NCI-H748 (cell line): ENCODE measurements around the gene PGM5.

Source experiments
- DNase-seq: peaks from one replicate; lab custom pipeline; 2025; ENCODE audit not compliant: unreplicated experiment; lab: John Stamatoyannopoulos, UW

PGM5 gene

DNA sequence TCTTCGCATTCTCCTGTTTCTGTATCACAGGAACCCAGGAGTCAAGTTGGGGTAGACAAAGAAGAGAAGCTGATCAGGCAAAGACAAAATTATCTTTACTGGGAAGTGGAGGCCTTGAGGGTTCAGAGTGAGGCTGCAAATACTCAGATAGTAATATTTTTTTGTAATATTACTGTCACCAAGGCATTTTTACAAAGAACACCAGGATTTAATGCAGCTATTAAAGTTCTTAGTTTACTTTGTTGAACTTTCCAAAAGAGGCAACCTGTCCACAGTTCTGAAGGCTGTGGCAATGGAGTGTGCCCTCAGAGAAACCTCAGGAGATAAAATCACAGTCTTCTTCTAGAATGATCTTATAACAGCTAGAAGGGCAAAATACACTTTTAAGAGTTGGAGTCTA is 74.9 kb downstream of the PGM5 start:
- no peak for DNase-seq

DNA sequence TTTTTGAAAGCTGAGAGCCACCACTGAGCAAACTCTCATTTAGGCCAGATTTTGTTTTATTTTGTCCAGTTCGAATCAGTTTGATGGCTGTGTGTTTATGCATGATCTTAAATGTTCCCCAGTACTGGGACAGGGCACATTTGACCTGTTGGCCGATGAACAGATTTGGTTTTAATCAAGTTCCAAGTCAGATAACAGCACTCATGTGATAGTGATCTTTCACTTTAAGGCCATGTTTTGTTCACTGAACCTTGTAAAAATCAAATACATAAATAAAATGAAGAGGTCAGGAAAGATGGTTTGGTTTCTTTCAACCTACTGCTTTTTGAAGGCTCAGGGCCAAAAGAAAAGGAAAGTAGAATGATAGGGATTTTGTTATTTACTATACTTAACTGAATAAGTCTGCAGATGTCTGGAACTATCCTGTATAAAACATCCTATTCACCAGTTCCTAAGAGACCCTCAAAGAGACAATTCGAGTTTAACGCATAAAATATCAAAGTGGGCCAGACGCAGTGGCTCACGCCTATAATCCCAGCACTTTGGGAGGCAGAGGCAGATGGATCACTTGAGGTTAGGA is 77.2 kb downstream of the PGM5 start:
- no peak for DNase-seq

DNA sequence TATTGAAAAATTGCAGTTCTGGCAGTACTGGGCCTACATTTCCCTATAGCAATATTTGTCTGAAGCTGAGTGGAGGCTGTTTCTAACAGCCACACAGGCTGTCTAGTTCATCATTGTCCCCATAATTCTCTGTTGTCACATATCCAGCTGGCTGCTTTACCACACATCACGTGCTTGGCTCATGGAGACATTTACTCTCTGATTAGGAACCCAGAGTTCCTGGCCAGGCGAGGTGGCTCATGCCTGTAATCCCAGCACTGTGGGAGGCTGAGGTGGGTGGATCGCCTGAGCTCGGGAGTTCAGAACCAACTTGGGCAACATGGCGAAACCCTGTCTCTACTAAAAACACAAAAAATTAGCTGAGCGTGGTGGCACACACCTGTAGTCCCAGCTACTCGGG is 81.4 kb downstream of the PGM5 start:
- DNase-seq: no peak

DNA sequence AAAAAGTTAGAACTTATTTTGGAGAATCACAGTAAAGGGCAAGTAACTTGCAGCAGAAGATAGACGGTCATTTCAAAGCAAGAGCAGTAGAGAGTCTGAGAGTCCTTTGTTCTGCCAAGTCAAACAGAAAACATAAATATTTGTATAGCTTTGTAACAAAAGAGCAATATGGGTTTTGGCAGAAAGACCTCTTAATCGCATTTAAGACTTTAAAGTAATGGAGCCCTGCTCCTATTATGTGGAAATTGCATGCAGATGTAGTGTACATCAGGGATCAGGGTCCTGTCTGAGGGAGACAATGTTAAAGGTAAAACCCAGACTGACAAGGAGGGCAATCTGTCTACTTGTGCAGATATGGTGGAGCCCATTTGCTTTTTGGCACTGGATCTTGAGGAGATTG is 87.2 kb downstream of the PGM5 start:
- DNase-seq: peak; percentile 40

DNA sequence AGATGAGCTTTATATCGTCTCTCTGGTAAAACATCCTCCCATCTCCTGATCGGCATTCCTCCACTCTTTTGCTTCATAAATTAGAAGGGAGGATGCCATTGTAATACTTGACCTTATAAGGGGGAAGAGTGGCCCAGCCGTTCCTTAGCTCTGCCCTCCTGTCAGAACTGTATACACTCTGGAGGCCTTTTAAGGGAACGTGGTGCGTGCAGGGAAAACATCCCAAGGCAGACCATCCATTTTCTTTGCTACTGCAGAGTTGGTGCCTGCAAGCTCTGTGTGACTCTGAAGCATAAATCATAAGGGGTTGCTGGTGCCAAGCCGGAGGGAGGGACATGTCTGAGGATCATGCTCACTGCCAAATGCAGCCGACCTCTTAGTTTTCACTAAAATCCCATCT is 90.4 kb downstream of the PGM5 start:
- no peak for DNase-seq

DNA sequence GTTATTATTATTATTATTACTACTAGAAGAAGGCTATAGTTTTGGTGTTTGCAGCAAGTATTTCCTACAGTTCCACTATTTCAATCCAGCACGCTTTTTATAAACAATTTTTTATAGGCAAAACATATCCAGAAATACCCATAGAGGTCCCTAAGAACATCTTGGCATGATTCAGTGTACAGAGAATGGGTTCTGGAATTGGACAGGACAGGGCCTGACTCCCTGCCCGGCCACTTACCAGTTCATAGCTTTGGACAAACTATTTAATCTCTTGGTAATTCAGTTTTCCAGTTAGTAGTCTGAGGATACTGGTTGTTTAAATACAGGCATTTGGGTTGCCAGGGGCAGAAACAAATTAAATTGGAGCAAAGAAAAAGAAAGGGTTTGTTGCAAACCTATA is 91.2 kb downstream of the PGM5 start:
- no peak for DNase-seq

DNA sequence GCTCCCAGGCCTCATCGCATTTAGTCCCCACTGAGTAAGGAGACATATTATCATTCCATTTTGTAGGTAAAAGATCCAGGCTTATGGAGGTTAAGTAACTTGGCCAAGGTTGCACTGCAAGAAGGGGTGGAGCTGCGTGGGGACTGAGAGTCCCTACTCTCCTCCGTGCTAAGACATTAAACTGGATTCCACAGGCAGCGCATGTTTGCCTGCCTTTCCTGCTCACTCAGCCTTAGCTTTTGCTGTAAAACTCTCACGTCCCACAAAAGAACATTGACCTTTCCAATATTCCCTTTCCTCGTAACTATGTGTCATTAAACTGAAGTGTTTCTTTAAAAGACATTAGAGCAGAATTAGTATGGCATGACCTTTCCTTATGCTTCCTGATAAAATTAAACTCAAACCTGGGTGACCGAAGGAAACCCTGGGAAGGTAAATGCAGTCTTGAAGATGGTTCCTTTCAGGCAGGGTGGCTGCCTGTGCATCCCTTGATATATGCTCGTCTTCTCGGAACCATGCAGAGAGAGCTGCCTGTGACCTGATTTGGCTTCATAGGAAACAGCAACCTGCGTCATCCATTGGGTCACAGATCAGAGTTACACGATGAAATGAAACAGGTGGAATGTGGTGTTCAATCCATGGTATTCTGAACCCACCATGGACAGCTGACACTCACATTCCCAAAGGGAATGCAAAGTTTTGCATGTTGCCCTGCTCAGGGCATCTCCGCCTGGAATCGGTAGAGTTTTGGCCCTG is 98.3 kb downstream of the PGM5 start:
- DNase-seq: no peak

DNA sequence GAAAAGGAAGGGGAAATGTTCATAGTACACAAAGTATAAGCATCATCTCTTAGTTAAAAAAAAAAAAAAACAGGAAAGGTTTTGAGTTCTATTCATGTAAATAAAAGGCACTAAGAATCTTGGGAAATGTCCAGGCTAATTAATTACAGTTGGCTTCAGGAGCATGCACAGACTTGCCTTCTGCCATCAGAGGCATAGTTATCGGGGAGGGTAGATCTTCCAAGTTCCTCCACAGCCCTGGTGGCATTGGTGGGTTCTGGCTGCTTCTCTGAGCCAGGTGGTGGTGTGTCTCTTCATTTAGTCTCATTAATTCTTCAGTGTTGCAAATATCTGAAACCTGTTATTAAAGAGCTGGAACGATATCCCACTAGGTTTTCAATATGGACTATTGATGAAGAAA is 99.0 kb downstream of the PGM5 start:
- no peak for DNase-seq

DNA sequence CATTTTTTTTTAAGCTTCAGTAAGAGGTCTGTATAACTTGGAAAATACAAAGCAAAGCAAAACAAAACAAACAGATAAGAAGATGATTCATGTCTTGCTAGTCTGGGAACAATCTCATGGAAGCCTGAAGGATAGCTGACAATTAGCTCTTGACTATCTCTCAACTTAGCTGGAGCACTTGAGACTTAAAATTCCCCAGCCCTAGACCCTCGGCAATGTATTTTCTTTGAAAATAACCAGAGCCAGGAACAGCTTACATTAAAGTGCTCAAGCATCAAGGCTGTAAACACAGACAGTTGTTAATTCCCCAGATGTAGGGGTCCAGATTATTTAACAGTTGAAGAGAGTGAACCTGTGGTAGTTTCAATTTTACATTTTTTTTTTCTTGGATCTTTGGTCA is 101.4 kb downstream of the PGM5 start:
- DNase-seq: no peak

DNA sequence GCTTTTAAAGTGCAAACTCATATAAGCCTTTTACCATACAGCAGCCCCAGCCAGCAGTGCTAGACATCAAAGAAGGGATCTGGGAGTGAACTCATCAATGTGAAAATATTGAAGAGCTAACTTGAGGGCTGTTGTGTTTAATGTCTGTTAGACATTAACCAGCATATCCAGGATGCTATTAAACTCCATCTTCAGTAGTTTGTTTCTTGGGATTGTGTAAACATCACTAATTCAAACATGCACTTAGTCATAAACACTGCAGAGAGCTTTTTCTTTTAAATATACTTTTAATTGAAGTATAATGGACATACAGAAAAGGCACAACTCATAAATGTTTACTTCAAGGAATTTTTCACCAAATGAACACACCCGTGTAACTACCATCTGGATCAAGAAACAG is 102.5 kb downstream of the PGM5 start:
- no peak for DNase-seq

DNA sequence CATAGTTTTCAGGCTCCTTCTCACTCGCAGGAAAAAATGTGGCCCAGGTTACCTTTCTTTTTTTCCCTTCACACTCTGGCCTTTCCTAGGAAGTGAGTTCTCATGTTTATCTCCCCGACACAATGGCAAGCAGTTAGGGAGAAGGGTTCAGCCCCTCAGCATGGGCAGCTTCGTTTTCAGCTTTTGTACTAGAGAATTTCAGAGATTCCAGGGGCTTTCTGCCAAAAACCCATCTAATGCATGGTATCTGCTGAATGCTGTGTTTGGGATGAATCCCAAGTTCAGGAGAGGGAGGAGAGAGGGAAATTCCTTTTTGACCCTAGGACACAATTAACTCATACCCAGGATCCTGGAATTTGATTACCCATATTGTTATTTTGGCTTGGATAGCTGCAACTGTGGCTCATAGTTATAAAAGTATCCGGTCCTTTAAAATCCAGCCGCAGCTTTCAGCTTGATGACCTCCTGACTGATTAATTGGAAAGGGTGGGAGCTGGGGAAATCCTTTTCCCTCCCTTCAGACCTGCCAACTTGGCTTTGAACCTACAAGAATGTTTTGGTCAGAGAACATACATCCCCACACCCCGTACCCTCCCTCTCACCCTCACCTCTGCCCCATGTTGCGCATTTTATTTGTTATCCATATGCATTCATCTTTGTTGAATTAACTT is 105.8 kb downstream of the PGM5 start:
- DNase-seq: no peak

DNA sequence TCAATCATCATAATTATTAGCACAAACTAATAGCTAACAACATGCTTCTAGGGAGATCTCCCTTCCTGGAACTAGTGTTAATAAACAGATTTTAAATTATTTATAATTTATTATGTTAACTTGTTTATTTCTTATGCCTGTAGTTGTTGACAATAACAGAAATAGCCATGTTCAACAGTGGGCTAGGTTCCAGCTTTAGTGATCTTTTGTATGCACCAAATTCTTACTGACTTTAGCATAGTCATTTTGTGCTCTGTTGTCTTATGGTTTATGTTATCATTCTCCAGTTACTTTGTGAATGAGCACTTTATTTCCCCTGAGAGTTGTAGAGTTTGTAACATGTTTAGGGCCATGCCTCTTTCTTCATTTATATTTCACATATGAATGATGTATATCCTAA is 113.7 kb downstream of the PGM5 start:
- DNase-seq: no peak

DNA sequence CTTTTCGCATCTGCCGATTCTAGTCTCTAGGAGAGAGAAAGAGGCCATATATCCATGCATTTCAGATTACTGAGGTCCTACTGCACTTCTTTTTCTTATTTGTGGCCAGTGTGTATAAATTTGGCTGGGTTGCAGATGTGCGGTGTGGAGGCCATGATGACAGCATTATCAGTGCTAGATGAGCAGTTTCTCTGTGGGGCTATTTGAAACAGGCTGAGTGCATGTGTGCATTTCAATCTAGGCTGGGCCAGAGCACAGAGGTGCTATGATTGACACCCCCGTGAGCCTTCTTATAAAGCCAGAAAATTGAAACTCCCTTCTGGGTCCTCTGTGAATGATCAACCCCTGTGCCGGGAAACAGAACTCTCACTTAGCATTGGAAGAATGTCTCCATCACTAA is 114.2 kb downstream of the PGM5 start:
- no peak for DNase-seq

DNA sequence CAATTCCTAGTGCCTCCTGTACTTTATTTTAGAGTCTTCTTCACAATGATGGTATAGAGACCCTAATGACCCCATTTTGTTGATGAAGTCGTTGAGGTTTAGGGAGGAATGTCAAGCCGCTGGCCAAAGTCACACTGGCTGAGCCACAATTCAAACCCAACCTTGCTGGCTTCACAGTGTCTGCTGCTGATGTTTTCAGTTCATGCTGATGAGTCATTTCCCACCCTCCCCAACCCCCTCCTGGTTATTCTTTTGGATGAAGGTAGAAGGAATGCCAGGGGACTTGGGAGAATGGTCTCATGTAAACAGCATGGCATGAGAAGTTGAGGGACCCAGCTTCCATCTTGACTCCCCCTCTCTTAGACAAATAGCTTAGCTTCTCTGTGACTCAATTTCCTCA is 115.7 kb downstream of the PGM5 start:
- no peak for DNase-seq

DNA sequence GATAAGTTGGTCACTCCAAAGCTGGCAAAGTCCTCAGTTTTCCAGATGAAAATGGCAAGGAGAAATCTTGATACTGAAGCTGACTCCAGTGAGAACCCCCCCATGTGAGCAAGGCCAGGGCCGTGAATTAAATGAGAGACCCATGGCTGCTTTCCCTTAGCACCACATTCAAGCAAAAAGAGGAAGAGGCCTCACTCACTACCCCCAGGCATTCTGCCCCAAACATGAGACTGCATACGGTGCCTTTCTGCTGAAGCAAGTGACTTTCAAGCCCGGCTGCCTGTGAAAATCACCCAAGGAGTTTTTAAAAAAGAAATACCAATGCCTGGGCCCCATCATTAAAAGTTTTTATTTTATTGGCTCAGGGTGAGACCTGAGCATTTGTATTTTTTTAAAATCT is 117.4 kb downstream of the PGM5 start:
- DNase-seq: no peak

DNA sequence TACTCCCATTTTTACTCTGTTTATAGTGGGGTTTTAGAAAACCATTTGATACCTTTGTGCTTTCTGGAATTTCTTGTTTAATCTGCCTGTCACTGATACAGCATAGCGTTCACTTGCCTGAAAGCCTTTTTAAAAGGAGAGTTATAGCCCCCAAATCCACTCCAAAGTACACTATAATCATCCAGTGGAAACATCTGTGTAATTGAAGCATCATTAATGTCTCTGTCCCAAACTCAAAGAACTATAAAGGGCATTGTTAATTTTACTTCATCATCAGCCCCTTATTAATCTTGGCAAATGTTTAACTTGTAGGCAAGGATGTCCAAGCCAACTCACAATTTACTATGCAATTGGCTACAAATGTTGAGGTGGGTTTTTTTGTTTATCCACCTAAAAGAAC is 120.0 kb downstream of the PGM5 start:
- DNase-seq: no peak

DNA sequence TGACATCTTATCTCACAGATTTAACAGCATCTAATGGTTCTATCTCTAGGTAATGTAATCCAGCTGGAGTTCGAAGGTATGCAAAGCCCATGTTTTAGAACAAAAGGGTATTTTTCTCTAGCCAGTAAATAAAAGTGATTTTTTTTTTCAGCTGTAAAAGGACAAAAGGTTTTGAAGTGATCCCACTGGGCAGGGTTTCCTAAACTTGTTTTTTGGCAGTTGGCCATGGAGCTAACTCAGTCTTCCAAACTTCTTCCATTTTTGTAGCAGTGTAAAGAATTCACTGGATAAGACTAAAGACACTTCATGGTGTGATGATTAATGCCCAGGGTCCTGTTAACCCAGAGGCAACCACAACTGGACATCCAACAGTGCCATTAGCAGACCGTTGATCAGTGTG is 120.4 kb downstream of the PGM5 start:
- DNase-seq: no peak

DNA sequence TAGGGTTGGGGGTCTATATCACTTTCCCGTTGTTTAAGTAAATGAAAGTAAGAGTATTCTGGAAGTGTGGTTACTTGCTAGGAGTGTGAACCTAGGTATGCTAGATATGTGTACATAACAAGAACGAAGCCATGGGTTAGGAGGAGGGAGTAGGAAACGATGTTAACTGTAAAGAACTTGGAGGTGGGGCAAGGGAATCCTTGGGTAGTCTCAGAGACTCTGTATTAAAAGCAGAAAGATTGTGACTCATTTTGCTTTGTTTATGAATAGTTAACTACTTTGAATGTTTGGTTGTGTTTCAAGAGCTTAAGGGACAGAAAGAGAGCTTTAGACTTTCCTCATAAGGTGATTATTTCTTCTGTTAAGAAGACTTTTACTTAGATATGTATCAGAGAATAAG is 124.4 kb downstream of the PGM5 start:
- DNase-seq: no peak

DNA sequence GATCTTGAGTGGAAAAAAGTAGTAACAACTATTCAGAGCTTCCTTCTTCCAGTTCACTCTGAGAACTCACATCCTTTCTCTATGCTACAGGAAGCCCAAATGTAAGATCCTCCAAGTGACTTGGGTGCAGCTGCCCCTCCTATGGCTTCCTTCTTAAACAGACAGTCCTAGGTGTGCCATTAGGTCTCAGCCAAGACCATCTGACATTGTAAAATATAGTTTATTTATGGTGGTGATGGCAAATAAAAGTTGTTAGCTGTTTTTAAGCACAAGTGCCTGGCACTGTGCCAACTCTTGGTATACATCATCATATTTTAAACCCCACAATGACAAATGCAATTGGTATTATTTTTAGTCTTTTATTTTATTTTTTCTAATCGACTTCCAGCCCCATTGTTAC is 126.1 kb downstream of the PGM5 start:
- DNase-seq: no peak

DNA sequence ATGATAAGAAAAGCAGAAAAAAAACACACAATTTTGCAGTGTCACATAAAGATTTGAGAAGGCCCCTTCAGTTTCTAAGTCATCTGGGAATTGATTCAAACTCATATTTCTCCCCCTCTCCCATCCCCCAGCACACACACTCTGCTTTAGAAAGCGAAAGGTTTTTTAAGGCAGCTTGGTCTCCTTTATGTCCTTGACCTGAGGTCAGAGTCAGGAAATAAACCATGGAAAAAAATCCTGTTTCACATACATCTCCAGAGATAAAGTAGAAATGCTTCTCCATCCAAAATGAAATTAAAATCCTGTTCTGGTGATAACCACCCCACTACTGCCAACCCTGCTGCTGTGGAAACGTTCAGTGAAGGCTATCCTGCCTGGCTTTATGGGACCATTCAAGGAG is 131.7 kb downstream of the PGM5 start:
- DNase-seq: no peak

DNA sequence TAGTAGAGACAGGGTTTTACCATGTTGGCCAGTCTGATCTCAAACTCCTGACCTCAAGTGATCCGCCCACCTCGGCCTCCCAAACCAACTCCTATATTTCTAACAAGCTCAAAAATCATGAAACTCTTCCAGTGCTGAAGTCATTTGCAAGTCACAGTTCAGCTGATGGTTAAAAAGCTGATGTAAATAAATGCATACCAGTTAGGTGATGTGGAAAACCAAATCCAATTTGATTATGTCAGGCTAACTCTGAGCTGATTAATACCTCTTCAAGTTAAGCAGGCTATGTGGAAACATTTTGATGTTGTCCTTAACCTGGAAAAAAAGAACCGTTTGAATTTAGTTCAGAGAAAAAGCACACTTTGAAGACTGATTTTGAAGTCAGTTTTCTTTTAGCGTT is 133.2 kb downstream of the PGM5 start:
- DNase-seq: no peak

DNA sequence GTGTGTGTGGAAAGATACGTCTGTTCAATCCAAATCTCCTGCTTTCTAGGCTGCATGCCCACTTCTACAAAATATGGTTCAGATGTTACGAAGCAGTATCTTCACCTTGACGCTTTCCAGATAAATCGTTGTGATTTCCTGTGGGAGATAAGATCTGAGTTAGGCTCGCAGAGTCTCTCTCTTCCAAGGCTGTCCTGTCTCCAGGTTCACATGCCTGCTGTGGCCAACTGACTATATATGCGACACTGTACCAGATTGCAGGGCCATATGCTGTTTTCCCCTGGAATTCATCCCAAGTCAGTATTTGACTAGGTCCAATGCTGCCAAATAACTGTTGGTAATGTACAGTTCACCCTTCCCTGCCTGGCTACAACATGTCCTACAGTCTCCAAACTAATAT is 136.4 kb downstream of the PGM5 start:
- DNase-seq: no peak

DNA sequence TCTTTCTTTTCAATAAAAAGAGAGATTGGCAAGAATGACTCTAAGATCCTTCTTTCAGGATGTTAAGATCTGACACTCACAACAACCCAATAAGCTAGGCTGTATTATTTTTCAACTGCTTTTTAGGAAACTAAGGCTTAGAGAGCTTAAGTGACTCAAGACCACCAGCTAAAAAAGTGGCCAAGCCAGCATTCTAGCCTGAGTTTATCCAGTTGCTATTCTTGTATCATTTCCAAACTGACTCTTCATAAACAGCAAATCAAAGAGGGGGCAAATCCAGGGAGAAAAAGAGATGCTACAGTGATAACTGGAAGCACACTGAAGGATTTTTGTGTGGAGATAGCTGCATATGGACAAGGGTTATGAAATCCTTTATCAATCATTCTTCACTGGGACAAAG is 137.1 kb downstream of the PGM5 start:
- DNase-seq: no peak
